HG03097 (cell line): ENCODE measurements around the gene IYD.

Experiments
- ATAC-seq: cut with Tn5 transposase; IDR thresholded peaks from one replicate; pipeline ENCODE4 v1.9.1; 2021; ENCODE audit not compliant: unreplicated experiment, low FRiP score

The IYD gene, protein sequence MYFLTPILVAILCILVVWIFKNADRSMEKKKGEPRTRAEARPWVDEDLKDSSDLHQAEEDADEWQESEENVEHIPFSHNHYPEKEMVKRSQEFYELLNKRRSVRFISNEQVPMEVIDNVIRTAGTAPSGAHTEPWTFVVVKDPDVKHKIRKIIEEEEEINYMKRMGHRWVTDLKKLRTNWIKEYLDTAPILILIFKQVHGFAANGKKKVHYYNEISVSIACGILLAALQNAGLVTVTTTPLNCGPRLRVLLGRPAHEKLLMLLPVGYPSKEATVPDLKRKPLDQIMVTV

DNA sequence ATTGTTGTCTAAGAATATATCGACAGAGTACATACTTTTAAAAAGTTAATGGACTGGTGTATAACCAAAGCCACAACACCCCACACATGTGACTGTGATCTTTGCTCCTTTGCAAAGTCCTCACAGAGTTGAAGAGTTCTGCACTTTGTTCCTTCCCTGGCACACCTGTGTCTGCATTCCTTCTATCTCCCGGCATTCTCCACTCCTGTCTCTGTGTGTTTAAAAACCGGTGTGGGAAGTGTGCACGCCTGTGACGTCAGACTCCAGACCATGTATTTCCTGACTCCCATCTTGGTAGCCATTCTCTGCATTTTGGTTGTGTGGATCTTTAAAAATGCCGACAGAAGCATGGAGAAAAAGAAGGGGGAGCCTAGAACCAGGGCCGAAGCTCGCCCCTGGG is at the start of gene IYD:
Gene IYD, plus strand, starts transcription at position 251 of the 400 bp plus-strand sequence. Its CDS starts 20 bp downstream, at position 271.
- ATAC-seq = no peak

DNA sequence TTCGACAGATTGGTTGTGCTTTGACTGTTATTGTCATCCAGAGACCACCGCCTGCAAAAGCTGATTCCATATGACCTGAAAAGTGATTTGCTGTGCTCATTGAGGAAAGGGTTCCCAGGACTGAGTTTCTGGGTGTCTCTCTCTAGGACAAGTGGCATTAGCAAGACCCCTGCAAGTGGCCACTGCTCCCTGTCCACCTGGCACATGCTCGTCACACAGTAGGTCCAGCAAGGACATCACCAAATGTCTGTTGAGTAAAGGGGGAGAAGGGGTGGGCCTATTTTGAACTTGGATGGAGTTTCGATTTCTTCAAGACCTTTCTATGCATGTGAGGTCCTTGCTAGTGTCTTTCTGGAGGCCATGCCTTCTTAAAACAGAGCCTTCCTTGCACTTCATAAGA is 48.9 kb upstream of the IYD start:
- ATAC-seq = no peak

DNA sequence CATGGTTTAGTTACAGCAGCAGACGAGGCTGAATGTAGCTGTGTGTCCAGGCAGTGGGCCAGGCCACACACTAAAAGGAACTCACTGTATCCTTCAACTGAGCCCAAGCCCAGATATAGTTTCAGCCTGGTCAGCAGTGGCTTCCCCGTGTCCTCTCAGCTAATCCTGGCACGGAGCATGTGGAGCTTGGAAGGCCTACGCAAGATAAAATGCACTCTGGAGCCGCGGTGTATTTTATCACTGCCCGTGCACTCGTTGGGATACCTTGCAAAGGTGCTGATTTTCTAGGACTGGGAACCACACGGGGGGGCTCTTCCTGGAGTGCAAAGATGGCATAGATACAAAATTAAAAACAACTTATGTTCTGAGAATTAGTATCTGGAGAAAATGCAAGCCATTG is 48.4 kb upstream of the IYD start:
- no peak for ATAC-seq

DNA sequence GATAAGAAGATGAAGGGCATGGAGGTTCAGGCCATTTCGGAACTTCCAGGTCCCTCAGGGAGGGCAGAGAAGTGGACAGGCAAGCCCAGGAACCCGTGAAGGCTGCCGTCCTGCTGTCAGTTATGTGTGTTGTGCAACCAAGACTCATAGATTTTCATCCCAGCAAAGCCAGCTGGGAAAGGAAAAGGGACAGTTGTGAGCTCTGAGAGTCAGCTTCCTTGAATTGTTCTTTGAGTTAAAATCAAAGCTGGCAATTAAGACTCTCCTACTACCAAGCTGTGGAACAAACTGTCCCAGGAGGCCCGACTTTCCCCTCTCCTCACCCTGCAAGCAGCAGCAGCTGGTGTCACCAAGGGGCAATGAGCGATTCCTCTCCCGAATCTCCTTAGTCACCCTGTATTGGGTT is 46.3 kb upstream of the IYD start:
- ATAC-seq = no peak

DNA sequence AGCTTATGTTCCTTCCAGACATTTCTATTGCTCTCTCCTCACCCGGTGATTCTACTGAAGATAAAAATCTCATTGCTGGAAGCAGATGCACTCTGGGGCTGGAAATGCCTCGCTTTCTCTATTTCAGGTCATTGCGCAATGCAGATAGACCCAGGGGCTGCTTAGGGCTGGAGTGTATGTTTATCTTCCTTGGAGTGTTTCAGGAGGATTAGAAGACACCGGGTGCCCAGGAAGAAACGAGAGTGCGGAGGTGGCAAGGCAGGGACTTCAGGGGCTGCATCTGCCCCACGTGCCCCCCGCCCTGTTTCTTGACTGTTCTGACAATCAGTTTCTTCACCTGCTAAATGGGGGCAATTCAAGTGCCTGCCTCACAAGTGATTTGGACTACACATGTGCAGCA is 45.6 kb upstream of the IYD start:
- ATAC-seq = no peak

DNA sequence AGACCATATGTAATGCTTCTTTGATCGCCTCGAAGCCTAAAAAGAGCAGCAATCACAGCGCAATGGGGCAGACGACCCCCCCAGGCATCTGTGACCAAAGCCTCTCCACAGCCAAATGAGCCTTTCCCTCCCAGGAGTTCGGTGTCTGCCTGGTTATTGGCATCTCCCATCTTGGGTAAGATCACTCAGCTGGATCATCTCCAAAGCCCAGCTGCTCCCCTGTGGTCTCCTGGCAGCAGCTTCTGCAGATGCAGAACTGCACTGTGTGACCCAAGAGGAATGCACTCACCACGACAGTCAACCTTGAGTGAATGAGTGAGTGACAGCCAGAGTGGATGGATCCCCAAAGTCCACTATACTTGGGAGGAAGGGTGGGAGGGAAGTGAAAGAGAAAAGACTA is 44.8 kb upstream of the IYD start:
- ATAC-seq = no peak

DNA sequence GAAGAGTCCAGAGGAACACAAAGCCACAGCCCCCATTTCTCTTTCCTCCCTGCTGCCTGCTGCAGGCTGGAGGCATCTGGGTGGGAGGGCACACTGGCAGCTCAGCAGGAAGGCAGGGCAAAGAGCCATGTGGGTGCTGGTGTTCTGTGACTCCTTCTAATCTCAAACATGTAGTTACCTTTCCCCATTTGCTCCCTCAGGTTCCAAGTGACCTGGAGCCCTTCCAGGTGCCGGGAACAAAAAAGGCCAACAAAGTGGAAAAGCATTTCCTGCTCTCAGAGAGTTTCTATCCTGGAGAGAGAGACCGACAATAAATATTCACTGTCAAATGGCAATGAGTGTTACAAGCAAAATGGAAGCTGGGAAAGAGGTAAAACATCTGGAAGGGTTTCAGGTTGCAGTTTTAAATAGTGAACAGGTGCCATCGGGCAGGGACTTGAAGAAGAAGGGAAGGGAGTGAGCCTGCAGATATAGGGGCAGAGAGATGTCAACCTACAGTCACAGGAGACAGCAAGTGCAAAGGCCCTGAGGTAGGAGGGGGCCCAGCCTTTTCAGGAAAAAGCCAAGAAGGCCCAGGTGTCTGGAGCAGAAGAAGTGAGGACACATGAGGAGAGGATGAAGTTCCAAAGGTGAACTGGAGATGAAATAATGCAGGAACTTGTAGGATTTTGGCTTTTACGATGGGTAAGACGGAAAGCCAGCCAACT is 43.6 kb upstream of the IYD start:
- ATAC-seq = no peak

DNA sequence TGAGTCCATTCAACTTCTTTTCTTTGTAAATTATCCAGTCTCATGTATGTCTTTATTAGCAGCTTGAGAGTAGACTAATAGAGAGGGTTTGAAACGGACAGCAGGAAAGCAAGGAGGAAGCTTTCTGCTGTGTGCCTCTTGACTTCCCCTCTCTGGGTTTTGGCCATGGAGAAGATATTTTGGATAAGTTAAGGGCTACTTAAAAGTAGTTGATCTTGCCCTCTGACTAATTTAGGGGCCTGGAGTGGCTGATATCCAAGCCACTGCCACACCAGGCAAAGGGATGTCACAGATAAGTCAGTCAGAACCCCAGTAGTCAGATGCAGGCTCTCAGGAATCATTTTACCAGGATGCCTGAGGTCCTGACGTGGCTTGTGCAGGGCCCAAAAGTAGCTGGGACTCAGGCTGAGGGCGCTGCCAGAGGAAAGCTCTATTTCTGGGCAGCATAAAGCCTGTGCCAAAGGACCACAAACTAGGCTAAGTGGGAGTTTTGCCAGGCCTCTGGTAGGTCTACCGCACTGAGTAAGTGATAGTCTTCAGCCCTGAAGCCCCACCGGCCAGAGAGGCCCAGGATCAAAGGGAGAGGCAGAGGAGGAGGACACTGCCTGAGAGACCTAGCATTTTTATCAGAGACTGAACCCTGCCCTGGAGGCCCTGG is 41.6 kb upstream of the IYD start:
- no peak for ATAC-seq

DNA sequence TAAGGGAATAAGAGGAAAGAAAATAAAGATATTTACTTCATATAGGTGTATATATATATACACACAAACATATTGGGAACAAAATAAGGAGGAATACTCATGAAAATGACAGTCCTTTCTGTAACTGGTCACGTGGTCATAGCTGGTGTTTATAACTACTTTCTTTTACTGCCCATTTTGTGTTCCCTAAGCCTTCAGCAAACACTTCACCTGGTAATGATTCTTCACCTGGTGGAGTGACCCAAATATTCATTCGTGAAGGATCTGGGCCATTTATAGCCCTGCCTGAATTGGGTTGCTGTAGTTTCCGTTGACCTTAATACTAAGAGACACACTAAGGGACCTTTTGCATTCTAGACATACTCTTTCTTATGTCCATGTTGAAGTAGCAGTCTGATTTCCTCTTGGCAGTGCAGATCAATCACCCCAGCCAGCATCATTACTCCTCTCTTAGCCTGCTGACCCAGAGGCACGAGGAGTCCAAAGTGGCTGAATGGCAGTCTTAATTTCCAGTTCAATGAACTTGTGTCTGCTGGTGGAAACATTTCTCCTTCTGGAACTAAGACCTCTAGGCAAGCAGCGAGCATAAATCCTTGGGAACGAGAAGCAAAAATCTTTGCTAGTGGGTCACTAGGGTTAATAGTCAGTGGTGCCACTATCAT is 39.9 kb upstream of the IYD start:
- ATAC-seq = no peak

DNA sequence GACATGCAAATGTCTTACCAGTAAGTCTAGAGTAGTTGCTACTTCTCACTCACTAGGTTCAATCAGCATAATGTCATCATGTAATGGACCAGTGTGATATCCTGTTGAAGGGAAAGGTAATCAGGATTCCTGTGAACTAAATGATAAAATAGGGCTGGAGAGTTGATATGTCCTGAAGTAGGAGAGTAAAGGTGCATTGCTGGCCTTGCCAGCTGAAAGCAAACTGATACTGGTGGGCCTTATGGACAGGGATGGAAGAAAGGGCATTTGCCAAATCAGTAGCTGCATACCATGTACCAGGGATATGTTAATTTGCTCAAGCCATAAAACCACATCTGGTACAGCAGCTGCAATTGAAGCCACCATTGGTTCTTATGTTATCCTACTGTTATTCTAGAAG is 37.5 kb upstream of the IYD start:
- no peak for ATAC-seq

DNA sequence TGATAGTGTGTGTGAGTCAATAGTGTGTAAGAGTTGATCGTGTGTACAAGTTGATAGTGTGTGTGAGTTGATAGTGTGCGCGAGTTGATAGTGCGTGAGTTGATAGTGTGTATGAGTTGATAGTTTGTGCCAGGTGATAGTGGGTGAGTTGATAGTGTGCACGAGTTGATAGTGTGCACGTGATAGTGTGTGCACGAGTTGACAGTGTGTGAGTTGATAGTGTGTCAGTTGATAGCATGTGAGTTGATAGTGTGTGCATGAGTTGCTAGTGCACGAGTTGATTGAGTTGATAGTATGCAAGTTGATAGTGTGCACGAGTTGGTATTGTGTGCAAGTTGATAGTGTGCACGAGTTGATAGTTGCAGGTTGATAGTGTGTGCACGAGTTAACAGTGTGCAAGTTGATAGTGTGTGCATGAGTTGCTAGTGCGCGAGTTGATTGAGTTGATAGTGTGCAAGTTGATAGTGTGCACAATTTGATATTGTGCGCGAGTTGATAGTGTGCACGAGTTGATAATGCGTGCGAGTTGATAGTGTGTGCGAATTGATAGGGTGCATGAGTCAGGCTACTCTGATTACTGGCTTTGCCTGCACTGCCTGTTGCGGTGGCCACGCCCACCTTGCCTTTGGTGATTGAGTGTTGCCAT is 35.8 kb upstream of the IYD start:
- ATAC-seq = no peak

DNA sequence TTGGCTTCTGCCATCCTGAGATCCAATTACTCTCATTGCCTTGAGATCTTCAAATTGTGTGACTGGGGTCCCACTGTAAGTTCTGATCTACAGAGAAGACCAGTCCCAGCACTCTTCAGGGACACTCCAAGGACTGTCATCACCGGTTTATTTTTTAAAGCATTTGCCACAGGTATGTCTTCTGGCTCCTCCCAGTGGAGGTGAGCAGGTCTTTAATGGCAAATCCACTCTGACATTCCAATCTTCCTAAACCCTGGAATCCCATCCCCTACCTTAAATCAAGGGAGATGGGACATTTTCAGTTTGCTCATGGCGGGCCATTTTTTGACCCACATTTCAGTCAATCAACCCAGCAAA is 35.2 kb upstream of the IYD start:
- no peak for ATAC-seq

DNA sequence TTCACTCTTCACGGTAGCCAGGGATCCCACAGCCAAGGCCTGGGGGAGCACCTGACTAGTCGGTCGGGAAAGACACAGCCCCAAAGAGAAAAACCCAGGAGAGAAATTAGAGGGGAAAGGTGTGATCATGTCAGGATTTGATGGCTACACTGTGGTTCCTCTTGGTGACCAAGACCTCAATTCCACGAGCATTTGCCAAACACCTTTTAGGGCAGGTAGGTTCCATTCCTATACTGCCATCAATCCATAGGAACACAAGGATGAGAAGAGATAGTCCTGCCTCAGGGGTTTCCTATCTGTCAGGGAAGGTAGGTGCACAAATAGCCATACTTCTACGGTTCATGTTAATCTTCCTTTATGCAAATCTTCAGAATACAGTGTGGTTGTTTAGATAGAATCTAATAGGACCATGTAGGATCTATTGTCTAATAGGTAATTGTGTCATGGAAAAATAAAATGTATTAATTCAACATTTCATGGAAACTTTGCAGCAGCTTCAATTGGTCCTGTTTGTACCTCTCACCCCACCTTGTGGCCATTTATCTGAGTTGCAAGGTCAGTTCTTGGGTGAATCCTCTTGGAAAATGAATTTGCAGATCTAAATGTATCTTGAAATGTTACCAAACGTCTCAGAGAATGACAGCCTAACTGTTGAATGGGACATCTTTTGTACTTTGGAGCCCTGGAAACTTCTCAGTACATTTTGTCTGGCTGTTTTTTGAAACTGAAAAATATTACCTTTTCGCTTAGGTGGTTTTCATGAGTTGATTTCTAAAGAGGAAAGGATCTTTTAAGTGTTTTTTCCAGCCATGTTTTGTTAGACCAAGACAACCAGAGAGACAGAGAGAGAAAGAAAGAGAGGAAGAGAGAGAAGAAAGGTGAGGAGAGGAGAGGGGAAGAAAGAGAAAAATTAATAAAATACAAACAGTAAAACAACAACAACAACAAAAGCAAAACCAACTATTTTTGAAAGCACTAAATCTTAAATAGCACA is 33.7 kb upstream of the IYD start:
- no peak for ATAC-seq

DNA sequence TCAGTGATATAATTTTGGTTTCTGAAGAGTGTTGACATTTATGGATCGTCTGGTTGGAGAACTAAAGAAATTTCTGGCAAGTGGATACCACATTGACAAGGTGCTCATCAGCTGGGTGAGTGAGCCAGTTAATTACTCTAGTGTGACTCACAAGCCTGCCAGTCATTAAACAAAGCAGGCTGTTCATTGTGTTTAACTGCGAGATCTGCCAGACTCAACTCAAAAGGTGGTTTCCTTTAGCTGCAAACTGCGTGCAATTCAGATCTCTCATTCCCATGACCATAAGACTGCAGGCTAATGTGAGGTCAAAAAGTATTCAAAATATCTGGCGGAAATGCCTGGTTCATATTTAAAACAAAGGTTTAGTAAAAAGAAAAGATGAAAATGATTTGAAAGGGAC is 32.5 kb upstream of the IYD start:
- no peak for ATAC-seq

DNA sequence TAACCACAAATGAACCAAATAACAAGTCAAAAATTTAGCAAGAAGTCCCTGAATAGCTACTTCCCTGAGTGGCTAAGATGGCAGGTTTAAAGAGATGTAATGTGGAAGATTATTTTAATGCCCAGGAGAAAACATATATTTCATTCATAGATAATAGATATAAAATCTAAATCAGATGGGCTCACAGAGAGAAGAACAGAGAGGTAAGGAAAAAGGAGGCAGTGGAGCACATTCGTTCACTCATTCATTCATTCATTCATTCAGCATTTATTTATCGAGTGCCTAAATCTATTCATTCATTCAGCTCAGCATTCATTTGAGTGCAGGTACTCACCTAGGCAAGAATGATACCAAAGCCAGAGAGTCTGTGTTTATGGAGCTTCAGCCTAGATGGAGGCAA is 32.1 kb upstream of the IYD start:
- ATAC-seq = no peak

DNA sequence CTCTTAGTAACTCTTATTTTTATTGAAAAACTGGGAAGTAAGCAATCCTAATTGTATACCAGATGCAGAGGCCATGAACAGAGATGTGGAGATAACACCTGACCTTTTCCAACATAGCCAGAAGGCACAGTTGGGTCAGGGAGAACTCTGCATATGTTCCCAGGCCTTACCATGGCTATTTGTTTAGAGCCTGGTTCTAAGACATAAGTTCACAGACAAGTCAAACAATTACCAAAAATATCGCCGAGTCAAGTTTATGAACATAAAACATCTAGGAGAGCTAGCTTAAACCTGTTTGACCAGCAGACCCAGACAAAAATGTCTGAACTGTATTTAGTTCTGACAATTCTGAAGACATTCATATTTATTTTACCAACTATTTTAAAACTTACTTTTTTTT is 26.7 kb upstream of the IYD start:
- ATAC-seq = no peak

DNA sequence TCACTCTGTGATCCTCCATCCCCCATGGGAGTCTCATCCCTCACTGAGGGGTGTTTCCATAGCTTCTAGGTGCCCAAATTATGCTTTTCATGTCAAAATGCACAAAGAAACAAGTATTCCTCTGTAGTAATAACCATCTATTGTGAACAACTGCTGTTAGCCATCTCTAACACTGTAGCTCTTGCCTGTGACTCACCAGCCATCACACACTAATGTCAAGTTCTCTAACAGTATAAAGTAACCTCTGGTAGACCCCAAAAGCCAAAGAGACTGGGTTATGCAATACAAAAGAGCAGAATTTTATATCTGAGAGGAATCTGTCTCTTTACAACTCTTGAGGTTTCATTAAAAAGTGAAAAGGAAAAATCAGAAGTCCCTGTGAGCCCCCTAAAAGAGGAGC is 25.4 kb upstream of the IYD start:
- ATAC-seq = no peak

DNA sequence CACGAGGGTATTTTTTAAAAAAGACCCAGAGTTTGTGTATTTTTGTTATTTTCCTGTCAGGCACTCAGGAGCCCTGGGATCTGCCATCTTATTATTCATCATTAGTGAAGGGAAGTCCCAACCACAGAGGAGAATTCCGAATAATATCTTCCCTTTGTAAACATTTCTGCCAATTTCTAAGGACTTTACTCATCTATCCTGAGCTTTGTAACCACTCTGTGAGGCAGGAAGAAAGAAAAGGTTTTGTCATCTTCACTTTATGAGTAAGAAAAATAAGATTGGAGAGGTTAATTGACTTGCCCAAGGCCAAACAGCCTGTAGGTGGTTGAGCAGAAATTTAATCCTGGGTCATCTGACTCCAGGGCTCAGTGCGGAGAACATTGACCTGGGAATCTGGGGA is 23.0 kb upstream of the IYD start:
- ATAC-seq = no peak

DNA sequence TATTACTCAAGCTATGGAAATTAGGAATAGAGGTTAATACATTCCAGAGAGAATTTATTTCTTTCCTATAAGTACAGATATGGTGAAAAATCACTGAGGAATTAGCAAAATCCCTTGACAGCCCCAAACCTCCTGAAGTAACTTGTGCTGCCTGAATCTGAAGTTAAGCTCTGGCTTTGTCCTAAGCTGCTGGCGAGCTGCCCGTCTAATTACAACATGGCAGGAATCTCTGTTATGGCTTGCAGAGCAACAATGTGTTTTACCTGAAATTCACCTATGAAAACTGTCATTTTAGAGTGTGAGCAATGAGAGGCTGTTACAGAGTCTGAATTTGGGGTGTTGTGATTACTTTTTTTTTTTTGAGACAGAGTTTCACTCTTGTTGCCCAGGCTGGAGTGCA is 22.5 kb upstream of the IYD start:
- ATAC-seq = no peak

DNA sequence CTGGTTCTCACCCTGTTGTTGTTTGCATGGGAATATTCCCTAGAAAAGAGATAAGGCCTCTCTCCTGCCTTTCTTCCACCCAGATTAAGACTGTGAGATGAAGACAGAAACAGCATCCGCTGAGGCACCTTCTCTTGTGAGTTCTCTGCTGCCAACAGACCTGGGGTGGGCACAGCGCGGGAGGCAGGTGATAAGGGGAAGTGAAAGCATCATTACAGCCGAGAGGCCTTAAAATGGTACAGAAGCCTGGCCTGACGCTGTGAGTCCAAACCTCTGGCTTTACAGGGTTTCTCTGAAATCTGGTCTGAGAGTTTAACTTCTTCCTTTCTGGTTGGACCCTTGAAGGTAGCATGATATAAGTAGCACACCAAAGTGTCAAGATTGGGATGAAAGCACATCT is 21.0 kb upstream of the IYD start:
- no peak for ATAC-seq
